H9 (cell line): ENCODE measurements around the gene SOX13. TPM values are rescaled to one million over a fixed set of nuclear protein-coding genes. Genes with fewer than 3 reads are reported as not detected.

ENCODE experiments used
- DNase-seq: peaks from one replicate; pipeline ENCODE4 v3.0.0-alpha.2; 2017
- H2AFZ ChIP-seq: one replicate; pipeline ENCODE4 v1.6.1; 2013; ENCODE audit warnings: mild to moderate bottlenecking, low read length, control low read depth, moderate library complexity
- H2AK5ac ChIP-seq: 2 replicates; pipeline ENCODE4 v1.6.1; 2013; ENCODE audit warnings: low read length, control low read depth, mixed read lengths; ENCODE audit not compliant: insufficient read length
- H2BK120ac ChIP-seq: one replicate; pipeline ENCODE4 v1.6.1; 2013; ENCODE audit warnings: low read depth, mild to moderate bottlenecking, low read length, control low read depth, inconsistent platforms; ENCODE audit not compliant: poor library complexity, severe bottlenecking
- H2BK12ac ChIP-seq: 2 replicates; pipeline ENCODE4 v1.6.1; 2013; ENCODE audit warnings: low read length, control low read depth, mixed read lengths, low read depth; ENCODE audit not compliant: insufficient read length
- H2BK15ac ChIP-seq: 2 replicates; pipeline ENCODE4 v1.6.1; 2013; ENCODE audit warnings: low read depth, low read length, control low read depth
- H2BK20ac ChIP-seq: one replicate; pipeline ENCODE4 v1.6.1; 2013; ENCODE audit warnings: low read depth, mild to moderate bottlenecking, low read length, control low read depth, inconsistent platforms; ENCODE audit not compliant: poor library complexity, severe bottlenecking
- H2BK5ac ChIP-seq: 2 replicates; pipeline ENCODE4 v1.6.1; 2013; ENCODE audit warnings: low read length, control low read depth, mixed read lengths; ENCODE audit not compliant: insufficient read length
- H3K14ac ChIP-seq: 2 replicates; pipeline ENCODE4 v1.6.1; 2013; ENCODE audit warnings: low read length, control low read depth; ENCODE audit not compliant: insufficient read depth
- H3K18ac ChIP-seq: 2 replicates; pipeline ENCODE4 v1.6.1; 2013; ENCODE audit warnings: low read depth, mild to moderate bottlenecking, mixed read lengths, low read length, control low read depth; ENCODE audit not compliant: insufficient read length
- H3K23ac ChIP-seq: 2 replicates; pipeline ENCODE4 v1.6.1; 2013; ENCODE audit warnings: low read length, control low read depth, mixed read lengths, low read depth; ENCODE audit not compliant: insufficient read length
- H3K23me2 ChIP-seq: 2 replicates; pipeline ENCODE4 v1.6.1; 2013; ENCODE audit warnings: low read depth, mild to moderate bottlenecking, mixed read lengths, low read length, control low read depth; ENCODE audit not compliant: insufficient read length, poor library complexity, severe bottlenecking
- H3K27ac ChIP-seq: 2 replicates; pipeline ENCODE4 v1.5.1; 2013; ENCODE audit warnings: low read length, control low read depth, mixed read lengths, low read depth; ENCODE audit not compliant: insufficient read length
- H3K27me3 ChIP-seq: 2 replicates; pipeline ENCODE4 v1.6.1; 2013; ENCODE audit warnings: low read length, control low read depth, inconsistent platforms; ENCODE audit not compliant: insufficient read depth
- H3K4ac ChIP-seq: 2 replicates; pipeline ENCODE4 v1.6.1; 2013; ENCODE audit warnings: low read depth, mild to moderate bottlenecking, control low read depth, inconsistent platforms, low read length, moderate library complexity
- H3K4me1 ChIP-seq: 2 replicates; pipeline ENCODE4 v1.6.1; 2013; ENCODE audit warnings: low read length, control low read depth, inconsistent platforms; ENCODE audit not compliant: insufficient read depth
- H3K4me2 ChIP-seq: 2 replicates; pipeline ENCODE4 v1.6.1; 2013; ENCODE audit warnings: low read length, control low read depth, mixed read lengths; ENCODE audit not compliant: insufficient read length, insufficient read depth
- H3K56ac ChIP-seq: 2 replicates; pipeline ENCODE4 v1.6.1; 2013; ENCODE audit warnings: low read depth, mild to moderate bottlenecking, mixed read lengths, low read length, control low read depth; ENCODE audit not compliant: insufficient read length
- H3K79me1 ChIP-seq: 2 replicates; pipeline ENCODE4 v1.6.1; 2013; ENCODE audit warnings: low read depth, mild to moderate bottlenecking, moderate library complexity, low read length, control low read depth, inconsistent platforms; ENCODE audit not compliant: insufficient read depth, poor library complexity, severe bottlenecking
- H3K79me2 ChIP-seq: 2 replicates; pipeline ENCODE4 v1.6.1; 2013; ENCODE audit warnings: low read length, control low read depth, inconsistent platforms; ENCODE audit not compliant: insufficient read depth
- H3K9ac ChIP-seq: 2 replicates; pipeline ENCODE4 v1.6.1; 2013; ENCODE audit warnings: low read length, control low read depth, mixed read lengths; ENCODE audit not compliant: insufficient read length; ENCODE audit errors: extremely low read depth
- H3K9me3 ChIP-seq: one replicate; pipeline ENCODE4 v1.6.1; 2013; ENCODE audit warnings: low read depth, low read length, inconsistent platforms; ENCODE audit not compliant: control insufficient read depth
- H3T11ph ChIP-seq: one replicate; pipeline ENCODE4 v1.6.1; 2013; ENCODE audit warnings: mild to moderate bottlenecking, low read length, control low read depth, inconsistent platforms
- H4K20me1 ChIP-seq: one replicate; pipeline ENCODE4 v1.6.1; 2013; ENCODE audit not compliant: control insufficient read depth, insufficient read length, insufficient read depth
- H4K5ac ChIP-seq: 2 replicates; pipeline ENCODE4 v1.6.1; 2013; ENCODE audit warnings: low read depth, mild to moderate bottlenecking, mixed read lengths, low read length, control low read depth; ENCODE audit not compliant: insufficient read length
- H4K8ac ChIP-seq: replicated peaks from 2 replicates; pipeline ENCODE4 v1.6.1; 2013; ENCODE audit warnings: low read length, control low read depth, mixed read lengths, low read depth; ENCODE audit not compliant: insufficient read length
- H4K91ac ChIP-seq: 2 replicates; pipeline ENCODE4 v1.6.1; 2013; ENCODE audit warnings: low read depth, mild to moderate bottlenecking, moderate library complexity, mixed read lengths, low read length, control low read depth; ENCODE audit not compliant: insufficient read length
- H3K27ac Mint-ChIP-seq, 3 experiments: 2 replicates in 2 of 3; 3 replicates in 1 of 3; pipeline ENCODE4 v1.8.0; 2020 to 2021; ENCODE audit warnings: mixed read lengths in 3 of 3, mild to moderate bottlenecking in 1 of 3, moderate library complexity in 1 of 3
- H3K27me3 Mint-ChIP-seq: 2 replicates; pipeline ENCODE4 v1.8.0; 2021; ENCODE audit warnings: low read depth, mild to moderate bottlenecking, moderate library complexity, mixed read lengths
- H3K36me3 Mint-ChIP-seq, 3 experiments: 2 replicates in 2 of 3; 3 replicates in 1 of 3; pipeline ENCODE4 v1.8.0; 2020 to 2021; ENCODE audit warnings: low read depth in 3 of 3, mixed read lengths in 3 of 3; ENCODE audit not compliant: insufficient read depth in 1 of 3
- H3K4me1 Mint-ChIP-seq, 2 experiments: 2 replicates each; pipeline ENCODE4 v1.8.0; 2020; ENCODE audit warnings: mixed read lengths in 2 of 2
- H3K4me3 Mint-ChIP-seq, 2 experiments: 2 replicates in 1 of 2; 3 replicates in 1 of 2; pipeline ENCODE4 v1.8.0; 2020 to 2021; ENCODE audit warnings: mild to moderate bottlenecking in 2 of 2, mixed read lengths in 2 of 2, moderate library complexity in 1 of 2
- H3K9me3 Mint-ChIP-seq, 2 experiments: 2 replicates in 1 of 2; 3 replicates in 1 of 2; pipeline ENCODE4 v1.8.0; 2020; ENCODE audit warnings: mild to moderate bottlenecking in 2 of 2, mixed read lengths in 2 of 2, moderate library complexity in 1 of 2
- WGBS: extraction: QIAGEN DNeasy Blood & Tissue Kit; methylation state at CpG from one replicate; pipeline ENCODE4 v1.1.7; 2013; ENCODE audit warnings: missing lambda C conversion rate, low lambda C conversion rate, mixed read lengths; ENCODE audit not compliant: insufficient read length; ENCODE audit errors: extremely low coverage; 5-methylcytosine and 5-hydroxymethylcytosine counted together
- total RNA-seq: library from RNA; stranded (reverse); gene quantifications from 2 replicates; pipeline ENCODE4 v1.2.1, GENCODE V29; 2021
- TF ChIP-seq, protein P1 (sequence below): fragments of 200-600 bp; sonication (generic); conservative IDR thresholded peaks from 3 replicates; pipeline ENCODE4 v1.8.0; 2021; ENCODE audit warnings: antibody characterized with exemption, mild to moderate bottlenecking

The SOX13 gene
- total RNA-seq, 1 experiment from 2014 or later: 120 TPM

DNA sequence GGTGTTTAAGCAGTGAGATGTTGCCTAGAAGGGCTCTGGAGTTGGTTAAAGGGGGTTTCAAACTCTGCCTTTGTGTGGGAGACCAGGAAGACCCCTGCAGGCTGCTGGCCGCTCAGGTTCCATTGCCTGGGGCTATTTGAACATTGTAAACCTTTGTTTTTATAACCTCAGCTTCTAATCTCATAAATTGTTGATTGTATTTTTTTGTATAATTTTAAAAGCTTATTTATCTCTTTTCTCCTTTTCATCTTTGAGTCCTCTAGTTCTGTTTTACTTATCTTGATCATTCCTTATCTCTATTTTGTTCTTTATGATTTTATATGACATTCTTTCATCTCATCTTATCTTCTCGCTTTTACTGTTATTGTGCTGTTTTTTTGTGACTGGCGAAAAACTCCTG is 45.5 kb upstream of the SOX13 start:
- Histone ChIP-seq H3T11ph (no peak overlapping the region), H3K4me2 (no peak overlapping the region), H3K4me1 (no peaks in the 10 kb centered on the region), H3K27me3 (no peaks in the 10 kb centered on the region), H2BK120ac (no peak overlapping the region), H2AK5ac (no peak overlapping the region), H3K23me2 (no peaks in the 10 kb centered on the region), H4K8ac (no peak overlapping the region), H3K4ac (no peak overlapping the region), H2AFZ (no peak overlapping the region), H2BK20ac (no peak overlapping the region), H4K5ac (no peak overlapping the region), H4K91ac (no peak overlapping the region), H3K79me2 (no peaks in the 10 kb centered on the region), H3K27ac (no peak overlapping the region), H3K9me3 (no peaks in the 10 kb centered on the region), H3K56ac (no peak overlapping the region), H3K14ac (no peak overlapping the region), H4K20me1 (no peaks in the 10 kb centered on the region), H2BK15ac (no peak overlapping the region), H2BK5ac (no peak overlapping the region), H3K79me1 (no peaks in the 10 kb centered on the region), H3K9ac (no peak overlapping the region), H2BK12ac (no peak overlapping the region), H3K23ac (no peak overlapping the region), H3K18ac (no peak overlapping the region)
- TF ChIP-seq, protein P1, sequence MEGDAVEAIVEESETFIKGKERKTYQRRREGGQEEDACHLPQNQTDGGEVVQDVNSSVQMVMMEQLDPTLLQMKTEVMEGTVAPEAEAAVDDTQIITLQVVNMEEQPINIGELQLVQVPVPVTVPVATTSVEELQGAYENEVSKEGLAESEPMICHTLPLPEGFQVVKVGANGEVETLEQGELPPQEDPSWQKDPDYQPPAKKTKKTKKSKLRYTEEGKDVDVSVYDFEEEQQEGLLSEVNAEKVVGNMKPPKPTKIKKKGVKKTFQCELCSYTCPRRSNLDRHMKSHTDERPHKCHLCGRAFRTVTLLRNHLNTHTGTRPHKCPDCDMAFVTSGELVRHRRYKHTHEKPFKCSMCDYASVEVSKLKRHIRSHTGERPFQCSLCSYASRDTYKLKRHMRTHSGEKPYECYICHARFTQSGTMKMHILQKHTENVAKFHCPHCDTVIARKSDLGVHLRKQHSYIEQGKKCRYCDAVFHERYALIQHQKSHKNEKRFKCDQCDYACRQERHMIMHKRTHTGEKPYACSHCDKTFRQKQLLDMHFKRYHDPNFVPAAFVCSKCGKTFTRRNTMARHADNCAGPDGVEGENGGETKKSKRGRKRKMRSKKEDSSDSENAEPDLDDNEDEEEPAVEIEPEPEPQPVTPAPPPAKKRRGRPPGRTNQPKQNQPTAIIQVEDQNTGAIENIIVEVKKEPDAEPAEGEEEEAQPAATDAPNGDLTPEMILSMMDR: no peak
- peaks cover 35 to 40% of the 10 kb centered on the region in 2 experiments for H3K4me1 Mint-ChIP-seq
- no peaks in the 10 kb centered on the region for H3K36me3 Mint-ChIP-seq
- H3K9me3 Mint-ChIP-seq: no peaks in the 10 kb centered on the region
- whole genome bisulfite sequencing: no CpG with 5 or more reads among the region's 3 CpGs
- no peak for DNase-seq
- H3K27ac Mint-ChIP-seq: no peak overlapping the region
- peaks cover 22% of the 10 kb centered on the region for H3K27me3 Mint-ChIP-seq
- no peak overlapping the region for H3K4me3 Mint-ChIP-seq
